Right lobe of liver (tissue), 4 donors: ENCODE measurements around the gene C6orf89.

ENCODE experiments used
- POLR2A ChIP-seq: fragments of 450-650 bp; IDR thresholded peaks from one replicate; pipeline ENCODE4 v1.6.1; 2017; ENCODE audit warnings: antibody characterized with exemption, mild to moderate bottlenecking
- TF ChIP-seq, protein P1 (sequence below), 4 donors: fragments of 200-600 bp in 3 of 4; fragments of 450-650 bp in 1 of 4; IDR thresholded peaks; one replicate each; pipeline versions ENCODE4 v1.5.1 to v1.8.0; 2016 to 2022; ENCODE audit warnings: antibody characterized with exemption in 4 of 4, mild to moderate bottlenecking in 2 of 4
- donor health status: DM: no; HTN: no; CAD: no.
- donor health status: DM: no; HTN: no; CAD: no.
- donor health status: DM: no; HTN: yes; CAD: no.

DNA sequence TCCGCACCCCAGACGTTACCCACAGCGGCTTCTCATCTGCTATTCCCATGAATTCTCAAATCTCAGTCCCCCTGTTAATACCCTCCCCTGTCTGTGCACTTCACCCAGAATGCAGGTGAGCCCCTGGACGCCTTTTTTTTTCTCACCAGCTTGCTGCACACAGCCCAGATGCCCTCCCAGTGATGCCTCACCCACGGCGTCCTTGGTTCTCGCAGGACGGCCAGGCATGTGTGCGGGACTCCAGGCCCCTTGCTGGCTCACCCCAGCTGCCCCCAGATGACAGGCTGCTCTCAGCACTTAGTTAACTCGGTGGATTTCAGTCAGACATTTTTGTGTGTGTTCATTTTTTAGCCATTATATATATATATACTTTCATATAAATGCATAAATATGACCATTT, 43.4 kb downstream of the C6orf89 start:
- TF ChIP-seq, protein P1, sequence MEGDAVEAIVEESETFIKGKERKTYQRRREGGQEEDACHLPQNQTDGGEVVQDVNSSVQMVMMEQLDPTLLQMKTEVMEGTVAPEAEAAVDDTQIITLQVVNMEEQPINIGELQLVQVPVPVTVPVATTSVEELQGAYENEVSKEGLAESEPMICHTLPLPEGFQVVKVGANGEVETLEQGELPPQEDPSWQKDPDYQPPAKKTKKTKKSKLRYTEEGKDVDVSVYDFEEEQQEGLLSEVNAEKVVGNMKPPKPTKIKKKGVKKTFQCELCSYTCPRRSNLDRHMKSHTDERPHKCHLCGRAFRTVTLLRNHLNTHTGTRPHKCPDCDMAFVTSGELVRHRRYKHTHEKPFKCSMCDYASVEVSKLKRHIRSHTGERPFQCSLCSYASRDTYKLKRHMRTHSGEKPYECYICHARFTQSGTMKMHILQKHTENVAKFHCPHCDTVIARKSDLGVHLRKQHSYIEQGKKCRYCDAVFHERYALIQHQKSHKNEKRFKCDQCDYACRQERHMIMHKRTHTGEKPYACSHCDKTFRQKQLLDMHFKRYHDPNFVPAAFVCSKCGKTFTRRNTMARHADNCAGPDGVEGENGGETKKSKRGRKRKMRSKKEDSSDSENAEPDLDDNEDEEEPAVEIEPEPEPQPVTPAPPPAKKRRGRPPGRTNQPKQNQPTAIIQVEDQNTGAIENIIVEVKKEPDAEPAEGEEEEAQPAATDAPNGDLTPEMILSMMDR (IDR thresholded peaks at IDR 0.05), result no peak
- no peak for TF ChIP-seq POLR2A
